Neural cell (in vitro differentiated cells): ENCODE data around the gene PXK. TPM values are rescaled to one million over a fixed set of nuclear protein-coding genes. Genes with fewer than 3 reads are reported as not detected.

Source experiments
- H2AFZ ChIP-seq: fragments of 200-600, 300-800 bp; sonication (generic), shearing (Covaris generic); 2 replicates; pipeline ENCODE4 v1.6.0; 2014; ENCODE audit warnings: low read depth, mild to moderate bottlenecking, antibody characterized with exemption, low read length, moderate library complexity
- H3F3A ChIP-seq: fragments of 200-600 bp; shearing (Covaris generic); 2 replicates; pipeline ENCODE4 v1.6.1; 2016; ENCODE audit warnings: mild to moderate bottlenecking, moderate library complexity, mixed read lengths, antibody characterized with exemption, low read length; ENCODE audit not compliant: insufficient read depth, poor library complexity, severe bottlenecking
- H3K27ac ChIP-seq: fragments of 200-600, 300-800 bp; sonication (generic), shearing (Covaris generic); 2 replicates; pipeline ENCODE4 v1.5.1; 2014; ENCODE audit warnings: mild to moderate bottlenecking, low read length, moderate library complexity
- H3K27me3 ChIP-seq: fragments of 300-800, 200-600 bp; sonication (generic), shearing (Covaris generic); 2 replicates; pipeline ENCODE4 v1.6.0; 2014; ENCODE audit warnings: mild to moderate bottlenecking, low read depth, low read length, moderate library complexity; ENCODE audit not compliant: insufficient read depth
- H3K36me3 ChIP-seq: fragments of 300-800, 200-600 bp; sonication (generic), shearing (Covaris generic); 2 replicates; pipeline ENCODE4 v1.5.1; 2014; ENCODE audit warnings: mild to moderate bottlenecking, antibody characterized with exemption, low read length, moderate library complexity; ENCODE audit not compliant: insufficient read depth
- H3K4me2 ChIP-seq: fragments of 300-800, 200-600 bp; sonication (generic), shearing (Covaris generic); 2 replicates; pipeline ENCODE4 v1.6.0; 2014; ENCODE audit warnings: mild to moderate bottlenecking, low read length
- H3K4me3 ChIP-seq: fragments of 300-800, 200-600 bp; sonication (generic), shearing (Covaris generic); 2 replicates; pipeline ENCODE4 v1.5.1; 2014; ENCODE audit warnings: mild to moderate bottlenecking, low read length, moderate library complexity
- H3K79me2 ChIP-seq: fragments of 200-600 bp; shearing (Covaris generic); replicated peaks from 2 replicates; pipeline ENCODE4 v1.6.0; 2014; ENCODE audit warnings: mild to moderate bottlenecking, low read length, moderate library complexity; ENCODE audit not compliant: insufficient read depth
- H3K9ac ChIP-seq: fragments of 300-800, 200-600 bp; sonication (generic), shearing (Covaris generic); 2 replicates; pipeline ENCODE4 v1.6.1; 2016; ENCODE audit warnings: mild to moderate bottlenecking, low read length, mixed read lengths
- H3K9me2 ChIP-seq: fragments of 200-600 bp; shearing (Covaris generic); 2 replicates; pipeline ENCODE4 v1.6.1; 2016; ENCODE audit warnings: mild to moderate bottlenecking, low read length, mixed read lengths; ENCODE audit not compliant: insufficient read depth
- H3K9me3 ChIP-seq: fragments of 200-600, 300-800 bp; sonication (generic), shearing (Covaris generic); 2 replicates; pipeline ENCODE4 v1.6.1; 2016; ENCODE audit warnings: mild to moderate bottlenecking, mixed run types, low read length, moderate library complexity, mixed read lengths
- H4K20me1 ChIP-seq: fragments of 200-600 bp; shearing (Covaris generic); 2 replicates; pipeline ENCODE4 v1.6.1; 2016; ENCODE audit warnings: mild to moderate bottlenecking, mixed run types; ENCODE audit not compliant: insufficient read depth
- EP300 ChIP-seq: fragments of 450-650 bp; conservative IDR thresholded peaks from 2 replicates; pipeline ENCODE4 v1.6.1; 2014; ENCODE audit warnings: antibody characterized with exemption, mild to moderate bottlenecking, moderate library complexity; ENCODE audit not compliant: poor library complexity, severe bottlenecking
- EZH2 ChIP-seq: fragments of 200-600, 300-800 bp; shearing (Covaris generic), sonication (generic); IDR thresholded peaks from 2 replicates; pipeline ENCODE4 v1.6.1; 2014; ENCODE audit warnings: antibody characterized with exemption, low read length, borderline replicate concordance, mild to moderate bottlenecking; ENCODE audit not compliant: insufficient read depth, poor library complexity, severe bottlenecking
- MXI1 ChIP-seq: fragments of 450-650 bp; conservative IDR thresholded peaks from 2 replicates; pipeline ENCODE4 v1.6.1; 2014; ENCODE audit warnings: antibody characterized with exemption, mild to moderate bottlenecking; ENCODE audit not compliant: poor library complexity, severe bottlenecking
- POLR2AphosphoS5 ChIP-seq: IDR thresholded peaks from 2 replicates; pipeline ENCODE4 v1.6.1; 2012
- RAD21 ChIP-seq: fragments of 450-650 bp; conservative IDR thresholded peaks from 2 replicates; pipeline ENCODE4 v1.6.1; 2014; ENCODE audit warnings: antibody characterized with exemption, mild to moderate bottlenecking, moderate library complexity
- SMC3 ChIP-seq: fragments of 450-650 bp; conservative IDR thresholded peaks from 2 replicates; pipeline ENCODE4 v1.6.1; 2014; ENCODE audit warnings: antibody characterized with exemption, mild to moderate bottlenecking, moderate library complexity; ENCODE audit not compliant: poor library complexity
- TAF1 ChIP-seq: IDR thresholded peaks from 2 replicates; pipeline ENCODE4 v1.6.1; 2012; ENCODE audit warnings: low read depth
- polyA plus RNA-seq: library from polyadenylated mRNA; depleted of rRNA; stranded (reverse); fragments of >200 nt; gene quantifications from 2 replicates; pipeline ENCODE4 v1.2.3, GENCODE V29; 2014
- TF ChIP-seq, protein P1 (sequence below): fragments of 450-650 bp; IDR thresholded peaks from 2 replicates; pipeline ENCODE4 v1.5.1; 2014; ENCODE audit warnings: antibody characterized with exemption, mild to moderate bottlenecking, moderate library complexity; ENCODE audit not compliant: poor library complexity, severe bottlenecking
- TF ChIP-seq, protein P2 (sequence below): IDR thresholded peaks from 2 replicates; pipeline ENCODE4 v1.6.1; 2012; ENCODE audit warnings: borderline replicate concordance

PXK gene
- polyA plus RNA-seq, 1 donor from 2014 or later: 37.7 TPM

DNA sequence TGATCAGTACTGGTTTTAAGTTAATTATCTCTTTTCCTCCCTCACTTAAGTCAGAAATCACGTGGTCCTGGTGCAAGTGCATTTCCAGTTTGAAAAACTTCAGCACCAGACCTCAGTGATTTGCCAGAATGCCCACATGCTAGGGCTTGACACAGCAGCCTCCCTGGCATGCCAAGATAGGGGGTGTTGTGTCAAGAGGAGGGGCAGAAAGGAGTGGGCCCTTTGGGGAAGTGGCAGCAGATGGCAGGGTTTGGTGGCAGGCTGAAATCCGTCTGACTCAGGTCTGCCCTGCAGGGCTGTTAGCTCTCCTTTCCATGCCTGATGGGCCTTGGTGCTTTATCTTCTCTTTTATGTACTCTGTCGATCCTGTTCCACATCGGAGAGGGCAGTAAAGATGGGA lies 23.4 kb downstream of the PXK start:
- Histone ChIP-seq H3F3A (no peaks in the 10 kb centered on the region), H3K9ac (no peak overlapping the region), H3K79me2 (no peaks in the 10 kb centered on the region), H3K4me2 (no peak overlapping the region), H3K9me2 (no peaks in the 10 kb centered on the region), H3K36me3 (no peaks in the 10 kb centered on the region), H3K27me3 (no peaks in the 10 kb centered on the region), H3K27ac (no peak overlapping the region), H3K4me3 (no peak overlapping the region), H2AFZ (no peak overlapping the region), H4K20me1 (no peaks in the 10 kb centered on the region), H3K9me3 (no peaks in the 10 kb centered on the region)
- TF ChIP-seq, protein P1, sequence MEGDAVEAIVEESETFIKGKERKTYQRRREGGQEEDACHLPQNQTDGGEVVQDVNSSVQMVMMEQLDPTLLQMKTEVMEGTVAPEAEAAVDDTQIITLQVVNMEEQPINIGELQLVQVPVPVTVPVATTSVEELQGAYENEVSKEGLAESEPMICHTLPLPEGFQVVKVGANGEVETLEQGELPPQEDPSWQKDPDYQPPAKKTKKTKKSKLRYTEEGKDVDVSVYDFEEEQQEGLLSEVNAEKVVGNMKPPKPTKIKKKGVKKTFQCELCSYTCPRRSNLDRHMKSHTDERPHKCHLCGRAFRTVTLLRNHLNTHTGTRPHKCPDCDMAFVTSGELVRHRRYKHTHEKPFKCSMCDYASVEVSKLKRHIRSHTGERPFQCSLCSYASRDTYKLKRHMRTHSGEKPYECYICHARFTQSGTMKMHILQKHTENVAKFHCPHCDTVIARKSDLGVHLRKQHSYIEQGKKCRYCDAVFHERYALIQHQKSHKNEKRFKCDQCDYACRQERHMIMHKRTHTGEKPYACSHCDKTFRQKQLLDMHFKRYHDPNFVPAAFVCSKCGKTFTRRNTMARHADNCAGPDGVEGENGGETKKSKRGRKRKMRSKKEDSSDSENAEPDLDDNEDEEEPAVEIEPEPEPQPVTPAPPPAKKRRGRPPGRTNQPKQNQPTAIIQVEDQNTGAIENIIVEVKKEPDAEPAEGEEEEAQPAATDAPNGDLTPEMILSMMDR: no peak
- TF ChIP-seq SMC3 (no peak), EZH2 (no peak)
- TF ChIP-seq, protein P2, sequence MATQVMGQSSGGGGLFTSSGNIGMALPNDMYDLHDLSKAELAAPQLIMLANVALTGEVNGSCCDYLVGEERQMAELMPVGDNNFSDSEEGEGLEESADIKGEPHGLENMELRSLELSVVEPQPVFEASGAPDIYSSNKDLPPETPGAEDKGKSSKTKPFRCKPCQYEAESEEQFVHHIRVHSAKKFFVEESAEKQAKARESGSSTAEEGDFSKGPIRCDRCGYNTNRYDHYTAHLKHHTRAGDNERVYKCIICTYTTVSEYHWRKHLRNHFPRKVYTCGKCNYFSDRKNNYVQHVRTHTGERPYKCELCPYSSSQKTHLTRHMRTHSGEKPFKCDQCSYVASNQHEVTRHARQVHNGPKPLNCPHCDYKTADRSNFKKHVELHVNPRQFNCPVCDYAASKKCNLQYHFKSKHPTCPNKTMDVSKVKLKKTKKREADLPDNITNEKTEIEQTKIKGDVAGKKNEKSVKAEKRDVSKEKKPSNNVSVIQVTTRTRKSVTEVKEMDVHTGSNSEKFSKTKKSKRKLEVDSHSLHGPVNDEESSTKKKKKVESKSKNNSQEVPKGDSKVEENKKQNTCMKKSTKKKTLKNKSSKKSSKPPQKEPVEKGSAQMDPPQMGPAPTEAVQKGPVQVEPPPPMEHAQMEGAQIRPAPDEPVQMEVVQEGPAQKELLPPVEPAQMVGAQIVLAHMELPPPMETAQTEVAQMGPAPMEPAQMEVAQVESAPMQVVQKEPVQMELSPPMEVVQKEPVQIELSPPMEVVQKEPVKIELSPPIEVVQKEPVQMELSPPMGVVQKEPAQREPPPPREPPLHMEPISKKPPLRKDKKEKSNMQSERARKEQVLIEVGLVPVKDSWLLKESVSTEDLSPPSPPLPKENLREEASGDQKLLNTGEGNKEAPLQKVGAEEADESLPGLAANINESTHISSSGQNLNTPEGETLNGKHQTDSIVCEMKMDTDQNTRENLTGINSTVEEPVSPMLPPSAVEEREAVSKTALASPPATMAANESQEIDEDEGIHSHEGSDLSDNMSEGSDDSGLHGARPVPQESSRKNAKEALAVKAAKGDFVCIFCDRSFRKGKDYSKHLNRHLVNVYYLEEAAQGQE: no peak

DNA sequence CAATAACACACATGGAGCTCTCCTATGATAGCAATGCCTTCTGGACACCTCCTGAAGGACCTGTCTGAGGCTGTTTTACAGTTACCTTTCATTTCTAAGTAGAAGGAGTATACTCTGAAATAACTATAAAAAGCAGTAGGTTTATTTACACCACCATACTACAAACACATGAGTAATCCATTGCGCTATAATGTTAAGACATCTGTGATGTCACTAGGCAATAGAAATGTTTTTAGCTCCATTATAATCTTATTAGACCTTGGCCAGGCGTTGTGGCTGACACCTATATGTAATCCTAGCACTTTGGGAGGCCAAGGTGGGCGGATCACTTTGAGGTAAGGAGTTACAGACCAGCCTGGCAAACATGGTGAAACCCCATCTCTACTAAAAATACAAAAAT lies 24.7 kb downstream of the PXK start:
- Histone ChIP-seq H3K9ac (no peak overlapping the region), H3K4me3 (no peak overlapping the region), H3K4me2 (no peak overlapping the region), H3K27ac (no peak overlapping the region), H3K9me2 (no peaks in the 10 kb centered on the region), H3K27me3 (no peaks in the 10 kb centered on the region), H2AFZ (no peak overlapping the region), H4K20me1 (no peaks in the 10 kb centered on the region), H3K79me2 (no peaks in the 10 kb centered on the region), H3F3A (no peaks in the 10 kb centered on the region), H3K36me3 (no peaks in the 10 kb centered on the region), H3K9me3 (no peaks in the 10 kb centered on the region)
- TF ChIP-seq MXI1 (no peak), TAF1 (no peak), SMC3 (no peak), EP300 (no peak), POLR2AphosphoS5 (no peak), EZH2 (no peak), RAD21 (no peak)
- TF ChIP-seq, protein P2: no peak
- TF ChIP-seq, protein P1: no peak
